HCT116 (cell line): ENCODE results near the gene ADAMTS4. TPM values are rescaled to one million over a fixed set of nuclear protein-coding genes. Genes with fewer than 3 reads are reported as not detected.

Experiments
- ATF3 ChIP-seq: IDR thresholded peaks from 2 replicates; pipeline ENCODE4 v1.6.1; 2012
- CBX3 ChIP-seq: IDR thresholded peaks from 2 replicates; pipeline ENCODE4 v1.6.1; 2012; ENCODE audit warnings: low read depth
- EGR1 ChIP-seq: IDR thresholded peaks from 2 replicates; pipeline ENCODE4 v1.6.1; 2012; ENCODE audit warnings: low read depth
- EZH2 ChIP-seq: fragments of 200-600 bp; sonication (generic); IDR thresholded peaks from 2 replicates; pipeline ENCODE4 v1.6.1; 2017; ENCODE audit warnings: antibody characterized with exemption, mixed run types
- MAX ChIP-seq: IDR thresholded peaks from 2 replicates; pipeline ENCODE4 v1.6.1; 2012
- REST ChIP-seq: IDR thresholded peaks from 2 replicates; pipeline ENCODE4 v1.6.1; 2012; ENCODE audit warnings: low read depth
- SP1 ChIP-seq: IDR thresholded peaks from 2 replicates; pipeline ENCODE4 v1.6.1; 2012; ENCODE audit warnings: low read depth
- YY1 ChIP-seq: IDR thresholded peaks from 2 replicates; pipeline ENCODE4 v1.6.1; 2011; ENCODE audit warnings: low read length, low read depth, moderate library complexity, mild to moderate bottlenecking; ENCODE audit not compliant: insufficient replicate concordance; ENCODE audit errors: extremely low read depth
- ZNF274 ChIP-seq: fragments of 200-500 bp; sonication (Bioruptor generic); IDR thresholded peaks from 2 replicates; pipeline ENCODE4 v1.6.1; 2014; ENCODE audit warnings: mild to moderate bottlenecking, low read depth, low read length, inconsistent platforms
- total RNA-seq: library from RNA; stranded (reverse); gene quantifications from one replicate; pipeline ENCODE4 v1.2.1, GENCODE V29; 2021; ENCODE audit not compliant: unreplicated experiment

Gene ADAMTS4
- total RNA-seq, 1 experiment from 2014 or later = not detected

GRCh38 chr1:161206411-161207140, 7.7 kb upstream of the ADAMTS4 start (continued):
- TF ChIP-seq REST (no peak), EZH2 (no peak), ATF3 (no peak), YY1 (no peak), SP1 (no peak), CBX3 (no peak), EGR1 (no peak), MAX (no peak), ZNF274 (no peak)
